Measurements from ENCODE around the gene SDHA.
"Not testable (repeated sequence)": the region's sequence is repeated elsewhere in the genome, so short reads cannot be mapped to it uniquely, and the experiment has no call there.

Gene SDHA

GRCh38 chr5:303741-304140 is 85.6 kb downstream of the SDHA start:
- DNase-seq = not testable (repeated sequence)

- no peak for DNase-seq
These were observed 86.9 kb downstream of the SDHA start for GRCh38 chr5:305050-305449.

GRCh38 chr5:305459-305858 is 87.3 kb downstream of the SDHA start:
- no peak for DNase-seq

GRCh38 chr5:306011-306805 is 88.1 kb downstream of the SDHA start:
- DNase-seq = no peak

Measured in CD4-positive, alpha-beta T cell treated with Interleukin-6 for 4 hours (primary cell).